GM12865 (cell line): Measurements from ENCODE around the gene WDFY4.

ENCODE experiments used
- DNase-seq: peaks from one replicate; pipeline ENCODE4 v3.0.0; 2010; ENCODE audit warnings: low read depth
- H3K4me3 ChIP-seq: 2 replicates; pipeline ENCODE4 v1.5.1; 2011; ENCODE audit warnings: mild to moderate bottlenecking, low read depth, low read length, control low read depth
- CTCF ChIP-seq: IDR thresholded peaks from 2 replicates; pipeline ENCODE4 v1.5.1; 2011; ENCODE audit warnings: low read length, control low read depth, low read depth, inconsistent platforms; ENCODE audit not compliant: insufficient read depth; ENCODE audit errors: missing control alignments

WDFY4 gene

DNA sequence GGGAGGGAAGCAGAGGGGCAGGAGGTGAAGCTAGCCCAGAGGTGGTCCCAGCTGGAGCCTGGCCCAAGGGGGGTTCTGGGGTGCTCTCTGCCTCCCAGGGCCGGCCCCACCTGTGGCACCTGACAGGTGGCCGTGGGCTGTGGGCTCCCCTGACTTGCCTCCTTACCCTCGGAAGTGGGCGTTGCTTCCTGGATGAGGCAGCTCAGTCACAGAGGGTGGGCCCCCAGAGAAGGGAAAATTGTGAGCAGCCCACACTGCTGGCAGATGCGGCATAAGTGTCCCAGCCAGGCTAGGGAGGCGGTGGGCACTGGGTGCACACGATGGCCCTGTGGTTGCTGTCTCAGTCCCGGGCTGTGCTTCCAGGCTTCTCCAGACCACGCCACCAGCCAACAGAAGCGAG lies 136.0 kb downstream of the WDFY4 start:
- no peak for DNase-seq
- no peak for TF ChIP-seq CTCF
- H3K4me3 ChIP-seq: no peak overlapping the region

GRCh38 chr10:48821111-48821510 lies 136.4 kb downstream of the WDFY4 start:
- no peak for TF ChIP-seq CTCF
- no peak for DNase-seq
- no peak overlapping the region for H3K4me3 ChIP-seq

DNA sequence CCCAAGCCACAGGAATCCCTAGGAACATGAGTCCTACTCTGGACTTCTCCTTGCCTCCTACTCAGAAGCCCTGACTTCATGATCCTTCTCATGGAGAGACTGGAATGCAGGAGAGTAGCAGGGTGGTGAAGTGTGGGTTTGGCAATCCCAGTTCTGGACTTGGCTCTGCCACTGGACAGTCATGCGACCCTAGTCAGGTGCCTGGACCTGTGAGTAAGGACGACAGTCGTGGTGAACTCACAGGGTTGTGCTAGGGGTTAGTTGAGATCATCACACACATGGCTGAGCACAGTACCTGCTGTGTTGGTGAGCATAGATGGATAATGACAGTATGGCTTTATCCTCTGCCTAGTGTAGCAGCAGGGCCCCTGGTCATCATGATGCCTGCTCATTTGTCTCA lies 137.0 kb downstream of the WDFY4 start:
- H3K4me3 ChIP-seq: no peak overlapping the region
- TF ChIP-seq CTCF: no peak
- no peak for DNase-seq

DNA sequence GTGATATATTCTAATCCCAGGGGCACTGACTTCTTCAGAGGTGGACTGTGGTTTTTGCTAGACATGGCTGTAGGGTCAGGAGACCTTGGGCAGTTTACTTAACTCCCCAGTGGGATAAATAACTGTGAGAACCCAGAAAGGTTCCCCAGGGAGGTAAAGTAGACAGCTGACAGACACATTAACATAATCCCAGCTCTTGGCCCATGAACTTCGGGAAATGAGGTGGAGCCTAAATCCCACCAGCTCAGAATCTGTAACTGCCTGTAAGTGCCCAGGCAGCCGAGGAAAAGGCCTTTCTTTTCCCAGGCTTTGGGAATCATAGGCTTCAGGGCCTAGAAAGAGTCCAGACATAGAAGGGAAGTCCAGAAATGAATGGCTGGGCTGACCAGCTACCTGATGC lies 149.0 kb downstream of the WDFY4 start:
- no peak for TF ChIP-seq CTCF
- no peak for DNase-seq
- H3K4me3 ChIP-seq: no peak overlapping the region

- no peak overlapping the region for H3K4me3 ChIP-seq
- TF ChIP-seq CTCF: no peak
- DNase-seq: no peak
Observed at GRCh38 chr10:48834189-48834965, 149.7 kb downstream of the WDFY4 start.

- DNase-seq: no peak
- TF ChIP-seq CTCF: no peak
- H3K4me3 ChIP-seq: no peak overlapping the region
Observed at GRCh38 chr10:48835781-48836180, 151.1 kb downstream of the WDFY4 start.

GRCh38 chr10:48836605-48837004 lies 151.9 kb downstream of the WDFY4 start:
- no peak for DNase-seq
- no peak overlapping the region for H3K4me3 ChIP-seq
- TF ChIP-seq CTCF: no peak
